NCI-H2227 (cell line): Measurements from ENCODE around the gene SCFD2.
"Not testable (repeated sequence)": the region's sequence is repeated elsewhere in the genome, so short reads cannot be mapped to it uniquely, and the experiment has no call there.

Source experiments
- DNase-seq: peaks from one replicate; lab custom pipeline; 2025; ENCODE audit not compliant: unreplicated experiment; lab: John Stamatoyannopoulos, UW

Gene SCFD2

GRCh38 chr4:53194727-53195126 lies 171.1 kb downstream of the SCFD2 start:
- DNase-seq, result no peak

- no peak for DNase-seq
These were observed 172.8 kb downstream of the SCFD2 start for GRCh38 chr4:53193111-53193510.

- no peak for DNase-seq
These were observed 173.4 kb downstream of the SCFD2 start for GRCh38 chr4:53192496-53192895.

- no peak for DNase-seq
These were observed 173.9 kb downstream of the SCFD2 start for GRCh38 chr4:53191997-53192396.

- no peak for DNase-seq
These were observed 176.8 kb downstream of the SCFD2 start for GRCh38 chr4:53189011-53189410.

GRCh38 chr4:53186714-53187358 lies 179.0 kb downstream of the SCFD2 start:
- DNase-seq, result no peak

GRCh38 chr4:53185869-53186585 lies 179.8 kb downstream of the SCFD2 start:
- no peak for DNase-seq

- no peak for DNase-seq
These were observed 182.1 kb downstream of the SCFD2 start for GRCh38 chr4:53183754-53184153.

GRCh38 chr4:53177751-53178150 lies 188.1 kb downstream of the SCFD2 start:
- not testable (repeated sequence) for DNase-seq

- DNase-seq, result no peak
These were observed 190.2 kb downstream of the SCFD2 start for GRCh38 chr4:53175640-53176039.

- no peak for DNase-seq
These were observed 191.0 kb downstream of the SCFD2 start for GRCh38 chr4:53174823-53175222.

GRCh38 chr4:53173576-53173975 lies 192.3 kb downstream of the SCFD2 start:
- no peak for DNase-seq

GRCh38 chr4:53171797-53172196 lies 194.1 kb downstream of the SCFD2 start:
- no peak for DNase-seq

GRCh38 chr4:53169695-53170617 lies 195.9 kb downstream of the SCFD2 start:
- no peak for DNase-seq

GRCh38 chr4:53168228-53168627 lies 197.6 kb downstream of the SCFD2 start:
- DNase-seq, result no peak

- no peak for DNase-seq
These were observed 202.9 kb downstream of the SCFD2 start for GRCh38 chr4:53162969-53163368.

GRCh38 chr4:53161787-53162433 lies 204.0 kb downstream of the SCFD2 start:
- DNase-seq, result no peak

GRCh38 chr4:53161051-53161786 lies 204.6 kb downstream of the SCFD2 start:
- no peak for DNase-seq

- no peak for DNase-seq
These were observed 209.0 kb downstream of the SCFD2 start for GRCh38 chr4:53156896-53157295.

GRCh38 chr4:53152467-53152866 lies 213.4 kb downstream of the SCFD2 start:
- DNase-seq, result no peak

- DNase-seq, result no peak
These were observed 214.4 kb downstream of the SCFD2 start for GRCh38 chr4:53151489-53151788.
